Osteoblast (primary cell): ENCODE data around the gene EFCAB6. TPM values are rescaled to one million over a fixed set of nuclear protein-coding genes. Genes with fewer than 3 reads are reported as not detected.

Experiments used
- DNase-seq: peaks from one replicate; pipeline ENCODE4 v3.0.0; 2011; ENCODE audit warnings: low spot score, mixed read lengths; ENCODE audit not compliant: insufficient read length; ENCODE audit errors: missing footprints
- H2AFZ ChIP-seq: 2 replicates; pipeline ENCODE4 v1.6.0; 2011; ENCODE audit warnings: mild to moderate bottlenecking, low read length
- H3K27ac ChIP-seq: 2 replicates; pipeline ENCODE4 v1.5.1; 2011; ENCODE audit warnings: mild to moderate bottlenecking, low read depth, low read length, moderate library complexity
- H3K27me3 ChIP-seq: 2 replicates; pipeline ENCODE4 v1.6.0; 2012; ENCODE audit warnings: mild to moderate bottlenecking, control low read depth, inconsistent platforms, low read length, moderate library complexity; ENCODE audit not compliant: insufficient read depth
- H3K36me3 ChIP-seq: 2 replicates; pipeline ENCODE4 v1.5.1; 2011; ENCODE audit warnings: mild to moderate bottlenecking, low read length, control low read depth, moderate library complexity; ENCODE audit not compliant: insufficient read depth
- H3K4me1 ChIP-seq: 2 replicates; pipeline ENCODE4 v1.5.1; 2011; ENCODE audit warnings: mild to moderate bottlenecking, low read length, control low read depth, moderate library complexity; ENCODE audit not compliant: insufficient read depth
- H3K4me2 ChIP-seq: 2 replicates; pipeline ENCODE4 v1.6.0; 2011; ENCODE audit warnings: mild to moderate bottlenecking, low read length; ENCODE audit not compliant: insufficient read depth
- H3K4me3 ChIP-seq: fragments of 200-600 bp; sonication (generic); 3 replicates; pipeline ENCODE4 v1.5.1; 2012; ENCODE audit warnings: mild to moderate bottlenecking, low read length, inconsistent platforms; ENCODE audit not compliant: insufficient read depth
- H3K79me2 ChIP-seq: 2 replicates; pipeline ENCODE4 v1.6.0; 2012; ENCODE audit warnings: mild to moderate bottlenecking, low read length, control low read depth, inconsistent platforms; ENCODE audit not compliant: insufficient read depth
- H3K9me3 ChIP-seq: 2 replicates; pipeline ENCODE4 v1.5.1; 2011; ENCODE audit warnings: low read depth, low read length, control low read depth
- H4K20me1 ChIP-seq: 2 replicates; pipeline ENCODE4 v1.6.0; 2012; ENCODE audit warnings: mild to moderate bottlenecking, low read length, control low read depth; ENCODE audit not compliant: insufficient read depth
- CTCF ChIP-seq: IDR thresholded peaks from 2 replicates; pipeline ENCODE4 v1.5.1; 2011; ENCODE audit warnings: mild to moderate bottlenecking, low read depth, low read length, moderate library complexity; ENCODE audit errors: extremely low read depth
- total RNA-seq: library from RNA; depleted of rRNA; stranded (reverse); fragments of >200 nt; gene quantifications from 2 replicates; pipeline ENCODE4 v1.2.3, GENCODE V29; 2012

EFCAB6 gene
- total RNA-seq, 1 donor, result 1.8 TPM

GRCh38 chr22:43859621-43860020, 47.5 kb upstream of the EFCAB6 start:
- DNase-seq, result peak; percentile 39
- H3K79me2 ChIP-seq, result no peaks in the 10 kb centered on the region
- H3K4me2 ChIP-seq, result no peak overlapping the region
- H2AFZ ChIP-seq, result no peak overlapping the region
- no peaks in the 10 kb centered on the region for H4K20me1 ChIP-seq
- peaks cover 32% of the 10 kb centered on the region for H3K27me3 ChIP-seq
- H3K4me1 ChIP-seq, result no peaks in the 10 kb centered on the region
- H3K4me3 ChIP-seq, result no peak overlapping the region
- no peaks in the 10 kb centered on the region for H3K36me3 ChIP-seq
- H3K9me3 ChIP-seq, result no peaks in the 10 kb centered on the region
- H3K27ac ChIP-seq, result no peak overlapping the region
- TF ChIP-seq CTCF, result no peak

- DNase-seq, result peak; percentile 22
- no peaks in the 10 kb centered on the region for H4K20me1 ChIP-seq
- H3K27me3 ChIP-seq, result peaks cover 32% of the 10 kb centered on the region
- no peaks in the 10 kb centered on the region for H3K79me2 ChIP-seq
- no peak overlapping the region for H2AFZ ChIP-seq
- no peaks in the 10 kb centered on the region for H3K9me3 ChIP-seq
- no peak overlapping the region for H3K4me2 ChIP-seq
- no peak overlapping the region for H3K4me3 ChIP-seq
- no peak overlapping the region for H3K27ac ChIP-seq
- H3K36me3 ChIP-seq, result no peaks in the 10 kb centered on the region
- no peaks in the 10 kb centered on the region for H3K4me1 ChIP-seq
- no peak for TF ChIP-seq CTCF
Measured at GRCh38 chr22:43859176-43859575, 47.1 kb upstream of the EFCAB6 start.

GRCh38 chr22:43858156-43858895, 46.2 kb upstream of the EFCAB6 start:
- no peak overlapping the region for H2AFZ ChIP-seq
- H3K4me3 ChIP-seq, result no peak overlapping the region
- no peaks in the 10 kb centered on the region for H3K4me1 ChIP-seq
- H3K79me2 ChIP-seq, result no peaks in the 10 kb centered on the region
- no peaks in the 10 kb centered on the region for H3K36me3 ChIP-seq
- H4K20me1 ChIP-seq, result no peaks in the 10 kb centered on the region
- no peak for TF ChIP-seq CTCF
- H3K27me3 ChIP-seq, result peaks cover 25% of the 10 kb centered on the region
- H3K9me3 ChIP-seq, result no peaks in the 10 kb centered on the region
- H3K4me2 ChIP-seq, result no peak overlapping the region
- no peak overlapping the region for H3K27ac ChIP-seq
- peak; percentile 32 for DNase-seq

- Histone ChIP-seq H3K4me3 (no peak overlapping the region), H3K9me3 (no peaks in the 10 kb centered on the region), H3K27ac (no peak overlapping the region), H2AFZ (no peak overlapping the region), H3K4me1 (no peaks in the 10 kb centered on the region), H4K20me1 (no peaks in the 10 kb centered on the region), H3K27me3 (peaks cover 18% of the 10 kb centered on the region), H3K4me2 (no peak overlapping the region), H3K79me2 (no peaks in the 10 kb centered on the region), H3K36me3 (no peaks in the 10 kb centered on the region)
- no peak for DNase-seq
- TF ChIP-seq CTCF, result no peak
Measured at GRCh38 chr22:43857367-43857766, 45.3 kb upstream of the EFCAB6 start.
